NCI-H446 (cell line): ENCODE data around the gene CYP2A7.
"Not testable (repeated sequence)": the region's sequence is repeated elsewhere in the genome, so short reads cannot be mapped to it uniquely, and the experiment has no call there.

Experiments used
- DNase-seq, 2 experiments: peaks; one replicate each; lab custom pipeline; 2025; lab: John Stamatoyannopoulos, UW

The CYP2A7 gene, protein sequence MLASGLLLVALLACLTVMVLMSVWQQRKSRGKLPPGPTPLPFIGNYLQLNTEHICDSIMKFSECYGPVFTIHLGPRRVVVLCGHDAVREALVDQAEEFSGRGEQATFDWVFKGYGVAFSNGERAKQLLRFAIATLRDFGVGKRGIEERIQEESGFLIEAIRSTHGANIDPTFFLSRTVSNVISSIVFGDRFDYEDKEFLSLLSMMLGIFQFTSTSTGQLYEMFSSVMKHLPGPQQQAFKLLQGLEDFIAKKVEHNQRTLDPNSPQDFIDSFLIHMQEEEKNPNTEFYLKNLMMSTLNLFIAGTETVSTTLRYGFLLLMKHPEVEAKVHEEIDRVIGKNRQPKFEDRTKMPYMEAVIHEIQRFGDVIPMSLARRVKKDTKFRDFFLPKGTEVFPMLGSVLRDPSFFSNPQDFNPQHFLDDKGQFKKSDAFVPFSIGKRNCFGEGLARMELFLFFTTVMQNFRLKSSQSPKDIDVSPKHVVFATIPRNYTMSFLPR

DNA sequence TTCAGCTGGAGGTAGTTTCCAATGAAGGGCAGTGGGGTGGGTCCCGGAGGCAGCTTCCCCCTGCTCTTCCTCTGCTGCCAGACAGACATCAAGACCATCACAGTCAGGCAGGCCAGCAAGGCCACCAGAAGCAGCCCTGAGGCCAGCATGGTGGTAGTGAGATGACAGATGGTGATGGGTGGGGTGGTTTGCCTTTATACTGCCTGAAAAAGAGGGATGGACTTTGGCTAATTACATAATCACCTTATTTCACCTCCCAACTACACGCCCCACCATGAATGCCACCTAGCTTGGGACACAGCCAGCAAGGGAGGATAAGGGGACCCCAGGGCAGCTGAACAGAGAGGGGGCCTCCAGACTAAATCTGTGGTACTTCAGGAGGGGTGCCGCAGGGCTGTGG is at the start of gene CYP2A7:
TSS of gene CYP2A7 (minus strand) at position 170 of the 400 bp plus-strand sequence. CDS start at position 149, 21 bp downstream.
- DNase-seq: not testable (repeated sequence)

DNA sequence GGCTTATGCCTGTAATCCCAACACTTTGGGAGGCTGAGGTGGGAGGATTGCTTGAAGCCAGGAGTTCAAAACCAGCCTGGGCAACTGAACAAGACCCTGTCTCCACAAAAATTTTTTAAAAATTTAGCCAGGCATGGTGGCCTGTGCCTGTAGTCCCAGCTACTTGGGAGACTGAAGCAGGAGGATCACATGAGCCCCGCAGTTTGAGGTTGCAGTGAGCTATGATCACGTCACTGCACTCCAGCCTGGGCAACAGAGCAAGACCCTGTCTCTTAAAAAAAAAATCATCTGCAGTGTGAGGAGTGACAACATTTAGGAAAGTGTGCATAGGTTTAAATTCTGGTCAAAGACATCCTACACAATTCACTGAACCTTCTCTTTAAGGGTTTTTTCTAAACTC is 48.8 kb upstream of the CYP2A7 start:
- not testable (repeated sequence) for DNase-seq

DNA sequence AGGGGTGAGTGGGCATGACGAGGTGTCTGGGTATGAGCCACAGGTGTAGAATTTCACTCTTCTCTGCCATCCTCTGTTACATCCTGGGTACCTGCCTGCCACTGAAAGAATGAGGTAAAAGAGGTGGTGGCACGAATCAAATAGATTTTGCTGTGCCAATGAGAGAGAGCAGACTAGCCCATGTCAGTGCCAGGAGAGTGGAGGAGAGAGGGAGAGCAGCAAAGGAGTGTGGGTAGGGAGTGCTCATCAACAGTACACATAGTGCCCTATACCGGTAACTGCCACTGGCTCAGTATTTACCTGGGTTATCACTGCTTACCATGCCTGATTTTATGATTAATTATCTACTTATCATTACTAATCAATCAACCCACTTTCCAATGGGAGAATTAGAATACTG is 47.9 kb upstream of the CYP2A7 start:
- DNase-seq: not testable (repeated sequence)

DNA sequence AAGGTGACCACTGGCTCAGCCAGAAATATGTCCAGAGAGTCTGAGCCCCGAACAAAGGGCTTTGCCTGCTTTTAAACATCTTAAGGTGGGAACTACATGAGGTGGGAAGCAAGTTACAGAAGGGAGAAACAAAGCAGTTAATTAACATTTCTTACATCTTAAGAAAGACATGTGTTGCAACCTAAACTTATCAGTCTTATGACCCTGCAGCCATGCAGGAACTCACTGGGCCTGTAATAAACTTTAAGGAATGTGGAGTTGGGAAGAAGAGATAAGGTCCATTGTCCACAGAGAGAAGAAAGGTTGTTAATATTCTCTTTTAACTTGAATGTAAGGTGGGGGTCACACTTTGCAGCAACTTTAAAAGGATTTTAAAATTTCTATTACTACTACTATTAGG is 46.8 kb upstream of the CYP2A7 start:
- no peak for DNase-seq

DNA sequence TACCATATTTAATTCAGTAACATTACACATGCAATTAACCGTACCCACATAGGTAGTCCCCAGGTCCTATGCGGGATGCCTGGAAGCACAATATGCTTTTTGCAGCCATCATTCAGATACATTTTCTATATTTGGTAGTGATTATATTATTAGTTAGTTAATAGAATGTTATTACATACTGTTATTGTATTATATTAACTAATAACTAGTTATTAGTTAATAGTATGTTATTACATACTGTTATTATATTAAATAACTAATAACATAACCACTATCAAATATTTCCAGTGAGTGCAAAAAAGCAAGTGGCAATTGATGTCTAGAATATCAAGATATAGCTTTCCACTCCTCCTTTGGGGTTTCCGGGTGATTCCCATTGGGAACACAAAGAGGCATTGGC is 45.5 kb upstream of the CYP2A7 start:
- no peak for DNase-seq

DNA sequence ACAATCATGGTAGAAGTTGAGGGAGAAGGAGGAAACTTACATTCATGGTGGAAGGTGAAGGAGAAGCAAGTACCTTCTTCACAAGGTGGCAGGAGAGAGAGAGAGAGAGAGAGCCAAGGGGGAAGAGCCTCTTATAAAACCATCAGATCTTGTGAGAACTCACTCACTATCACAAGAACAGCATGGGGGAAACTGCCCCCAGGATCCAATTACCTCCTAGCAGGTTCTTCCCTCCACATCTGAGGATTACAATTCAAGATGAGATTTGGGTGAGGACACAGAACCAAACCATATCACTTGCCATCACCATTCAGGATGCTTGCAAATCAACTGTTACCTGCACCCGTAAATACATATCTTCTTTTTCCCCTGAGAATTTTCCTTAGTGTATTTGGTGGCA is 44.2 kb upstream of the CYP2A7 start:
- not testable (repeated sequence) for DNase-seq

DNA sequence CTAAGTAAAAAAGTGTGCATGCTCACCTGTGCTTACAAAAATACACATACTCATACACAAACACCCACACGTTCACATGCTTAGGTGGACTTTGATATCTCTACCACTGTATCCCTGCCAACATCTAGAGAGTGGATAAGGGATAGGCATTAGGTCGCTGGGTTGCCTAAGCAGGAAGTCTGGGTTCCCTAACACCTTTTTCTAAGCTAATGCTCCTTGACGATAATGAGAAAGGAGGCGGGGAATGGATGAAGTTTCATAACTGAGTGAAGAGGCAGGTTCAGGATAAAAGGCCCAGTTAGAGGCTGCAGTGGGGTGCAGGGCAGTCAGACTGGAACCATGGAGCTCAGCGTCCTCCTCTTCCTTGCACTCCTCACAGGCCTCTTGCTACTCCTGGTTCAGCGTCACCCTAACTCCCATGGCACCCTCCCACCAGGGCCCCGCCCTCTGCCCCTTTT is 41.9 kb upstream of the CYP2A7 start:
- no peak for DNase-seq

DNA sequence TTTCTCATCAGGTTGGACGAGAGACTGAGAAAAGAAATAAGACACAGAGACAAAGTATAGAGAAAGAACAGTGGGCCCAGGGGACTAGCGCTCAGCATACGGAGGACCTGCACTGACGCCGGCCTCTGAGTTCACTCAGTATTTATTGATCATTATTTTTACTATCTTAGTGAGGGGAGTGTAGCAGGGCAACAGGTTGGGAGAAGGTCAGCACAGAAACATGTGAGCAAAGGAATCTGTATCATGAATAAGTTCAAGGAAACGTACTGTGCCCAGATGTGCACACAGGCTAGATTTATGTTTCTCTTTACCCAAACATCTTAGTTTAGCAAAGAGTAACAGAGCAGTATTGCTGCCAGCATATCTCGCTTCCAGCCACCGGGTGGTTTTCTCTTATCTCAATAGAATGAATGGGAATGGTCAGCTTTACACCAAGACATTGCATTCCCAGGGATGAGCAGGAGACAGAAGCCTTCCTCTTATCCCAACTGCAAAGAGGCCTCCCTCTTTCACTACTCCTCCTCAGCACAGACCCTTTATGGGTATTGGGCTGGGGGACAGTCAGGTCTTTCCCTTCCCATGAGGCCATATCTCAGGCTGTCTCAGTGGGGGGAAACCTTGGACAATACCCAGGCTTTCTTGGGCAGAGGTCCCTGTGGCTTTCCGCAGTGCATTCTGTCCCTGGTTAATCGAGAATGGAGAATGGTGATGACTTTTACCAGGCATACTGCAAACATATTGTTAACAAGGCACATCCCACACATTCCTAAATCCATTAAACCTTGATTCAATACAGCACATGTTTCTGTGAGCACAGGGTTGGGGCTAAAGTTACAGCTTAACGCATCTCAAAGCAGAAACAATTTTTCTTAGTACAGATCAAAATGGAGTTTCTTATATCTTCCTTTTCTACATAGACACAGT is 40.5 kb upstream of the CYP2A7 start:
- DNase-seq: not testable (repeated sequence)

DNA sequence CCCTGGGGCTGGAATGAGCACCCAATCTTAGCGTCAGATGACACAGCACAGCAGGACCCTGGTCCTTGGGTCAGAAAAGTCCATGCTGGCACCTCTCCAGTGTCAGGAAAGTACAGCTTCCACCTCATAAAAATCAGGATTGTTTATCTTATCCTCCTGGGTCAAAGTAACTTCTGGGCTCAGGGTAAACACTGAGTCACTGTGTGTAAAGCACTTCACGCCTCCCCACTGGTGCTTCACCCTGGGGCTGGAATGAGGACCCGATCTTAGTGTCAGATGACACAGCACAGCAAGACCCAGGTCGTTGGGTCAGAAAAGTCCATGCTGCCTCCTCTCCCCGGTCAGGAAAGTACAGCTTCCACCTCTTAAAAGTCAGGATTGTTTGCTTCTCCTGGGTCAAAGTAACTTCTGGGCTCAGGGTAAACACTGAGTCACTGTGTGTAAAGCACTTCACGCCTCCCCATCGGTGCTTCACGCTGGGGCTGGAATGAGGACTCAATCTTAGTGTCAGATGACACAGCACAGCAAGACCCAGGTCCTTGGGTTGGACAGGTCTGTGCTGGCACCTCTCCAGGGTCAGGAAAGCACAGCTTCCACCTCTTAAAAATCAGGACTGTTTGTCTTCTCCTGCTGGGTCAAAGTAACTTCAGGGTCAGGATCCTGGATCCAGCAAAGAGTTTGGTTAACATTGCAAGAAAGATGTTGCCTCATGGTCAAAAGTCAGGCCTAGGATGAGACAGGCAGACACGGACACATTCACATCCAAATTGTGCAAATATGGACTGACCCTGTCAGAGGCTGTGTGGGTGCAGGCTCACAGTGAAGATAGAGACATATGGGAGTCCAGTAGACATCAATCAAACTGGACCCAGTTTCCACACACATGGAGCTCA is 39.2 kb upstream of the CYP2A7 start:
- no peak for DNase-seq

DNA sequence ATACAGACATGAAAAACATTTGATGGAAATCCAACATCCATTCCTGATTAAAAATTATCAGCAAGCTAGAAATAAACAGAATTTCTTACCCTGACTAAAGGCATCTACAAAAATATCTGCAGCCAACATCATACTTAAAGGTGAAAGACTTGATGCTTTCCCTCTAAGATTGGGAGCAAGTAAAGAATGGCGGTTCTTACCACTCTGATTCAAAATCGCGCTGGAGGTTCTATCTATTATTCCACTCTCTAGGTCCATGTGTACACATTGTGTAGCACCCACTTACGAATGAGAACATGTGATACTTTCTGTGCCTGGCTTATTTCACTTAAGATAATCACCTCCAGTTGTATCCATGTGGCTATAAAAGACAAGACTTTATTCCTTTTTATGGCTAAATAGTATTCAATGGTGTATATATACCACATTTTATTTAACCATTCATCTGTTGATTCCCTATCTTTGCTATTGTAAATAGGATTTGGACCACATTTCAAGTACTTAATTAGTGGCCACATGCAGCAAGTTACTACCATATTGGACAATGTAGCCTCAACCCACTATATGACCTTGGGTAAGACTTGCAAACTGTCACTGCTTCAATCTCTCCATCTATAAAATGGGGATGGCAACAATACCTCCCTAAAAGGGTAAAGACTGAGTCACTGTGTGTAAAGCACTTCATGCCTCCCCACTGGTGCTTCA is 38.4 kb upstream of the CYP2A7 start:
- no peak for DNase-seq

DNA sequence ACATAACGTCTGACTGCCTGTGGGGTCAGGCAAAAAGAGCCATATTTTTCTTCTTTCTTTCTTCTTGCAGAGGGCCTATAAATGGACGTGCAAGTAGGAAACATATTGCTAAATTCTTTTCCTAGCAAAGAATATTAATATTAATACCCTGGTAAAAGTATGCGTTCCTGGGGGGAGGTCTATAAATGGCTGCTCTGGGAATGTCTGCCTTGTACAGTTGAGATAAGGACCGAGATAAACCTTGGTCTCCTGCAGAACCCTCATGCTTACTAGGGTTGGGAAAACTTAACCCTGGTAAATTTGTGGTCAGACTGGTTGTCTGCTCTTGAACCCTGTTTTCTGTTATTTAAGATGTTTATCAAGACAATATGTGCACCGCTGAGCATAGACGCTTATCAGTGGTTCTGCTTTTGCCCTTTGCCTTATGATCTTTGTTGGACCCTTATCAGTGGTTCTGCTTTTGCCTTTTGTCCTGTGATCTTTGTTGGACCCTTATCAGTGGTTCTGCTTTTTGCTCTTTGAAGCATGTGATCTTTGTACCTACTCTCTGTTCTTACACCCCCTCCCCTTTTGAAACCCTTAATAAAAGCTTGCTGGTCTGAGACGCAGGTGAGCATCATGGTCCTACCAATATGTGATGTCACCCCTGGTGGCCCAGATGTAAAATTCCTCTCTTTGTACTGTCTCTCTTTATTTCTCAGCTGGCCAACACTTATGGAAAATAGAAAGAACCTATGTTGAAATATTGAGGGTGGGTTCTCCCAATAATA is 37.7 kb upstream of the CYP2A7 start:
- not testable (repeated sequence) for DNase-seq

DNA sequence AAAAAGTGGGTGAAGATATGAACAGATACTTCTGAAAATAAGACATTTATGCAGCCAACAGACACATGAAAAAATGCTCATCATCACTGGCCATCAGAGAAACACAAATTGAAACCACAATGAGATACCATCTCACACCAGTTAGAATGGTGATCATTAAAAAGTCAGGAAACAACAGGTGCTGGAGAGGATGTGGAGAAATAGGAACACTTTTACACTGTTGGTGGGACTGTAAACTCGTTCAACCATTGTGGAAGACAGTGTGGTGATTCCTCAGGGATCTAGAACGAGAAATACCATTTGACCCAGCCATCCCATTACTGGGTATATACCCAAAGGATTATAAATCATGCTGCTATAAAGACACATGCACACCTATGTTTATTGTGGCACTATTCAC is 36.3 kb upstream of the CYP2A7 start:
- DNase-seq: not testable (repeated sequence)

DNA sequence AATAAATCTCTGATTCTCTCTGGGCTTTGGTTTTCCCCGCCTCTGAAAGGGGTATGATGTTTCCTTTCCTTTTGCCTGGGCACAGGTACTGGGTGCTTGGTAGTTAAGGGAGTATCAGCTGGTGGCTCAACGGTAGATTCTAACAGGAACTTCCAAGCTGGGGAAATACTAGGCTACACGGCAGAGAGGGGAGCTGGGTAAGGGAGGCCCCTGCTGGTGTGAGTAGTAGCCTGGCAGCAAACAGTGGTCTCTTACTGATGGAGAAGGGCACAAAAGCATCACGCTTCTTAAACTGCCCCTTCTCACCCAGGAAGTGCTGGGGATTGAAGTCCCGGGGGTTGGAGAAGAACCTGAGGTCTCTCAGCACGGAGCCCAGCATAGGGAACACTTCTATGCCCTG is 26.9 kb upstream of the CYP2A7 start:
- peak in 1 of 2 experiments; percentile 16 for DNase-seq

DNA sequence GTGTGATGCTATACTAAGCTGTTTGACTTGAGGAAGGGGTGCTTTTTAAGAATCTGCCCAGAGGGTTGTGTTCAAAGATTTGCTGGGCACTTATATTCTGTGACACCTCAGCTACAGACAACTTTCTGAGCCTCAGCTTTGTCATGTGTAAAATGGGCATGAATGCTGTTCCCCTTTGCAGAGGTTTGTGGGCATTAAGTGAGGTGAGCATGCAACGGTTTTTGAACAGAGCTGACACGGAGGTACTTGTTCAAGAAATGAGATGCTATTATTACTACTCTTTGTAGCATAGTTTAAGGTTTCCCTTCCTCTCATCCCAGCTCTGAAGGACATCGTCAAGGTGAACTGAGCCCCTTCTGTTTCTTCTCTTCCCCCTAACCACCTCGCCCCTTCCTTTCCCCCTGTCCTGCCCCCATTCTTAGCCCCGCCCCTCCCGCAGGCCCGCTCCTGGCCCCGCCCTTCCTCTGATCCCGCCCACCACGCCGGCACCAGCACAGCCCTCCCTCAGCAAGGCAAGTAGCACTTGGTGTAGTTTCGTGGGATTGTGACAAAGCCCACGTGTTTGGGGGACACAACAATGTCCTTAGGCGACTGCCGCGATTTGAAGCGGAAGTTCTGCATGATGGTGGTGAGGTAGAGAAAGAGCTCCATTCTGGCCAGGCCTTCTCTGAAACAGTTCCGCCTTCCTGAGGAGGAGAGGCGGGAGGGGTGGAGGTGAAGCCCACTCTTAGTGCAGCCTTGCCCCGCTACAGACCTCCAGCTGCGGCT is 26.1 kb upstream of the CYP2A7 start:
- DNase-seq: no peak

DNA sequence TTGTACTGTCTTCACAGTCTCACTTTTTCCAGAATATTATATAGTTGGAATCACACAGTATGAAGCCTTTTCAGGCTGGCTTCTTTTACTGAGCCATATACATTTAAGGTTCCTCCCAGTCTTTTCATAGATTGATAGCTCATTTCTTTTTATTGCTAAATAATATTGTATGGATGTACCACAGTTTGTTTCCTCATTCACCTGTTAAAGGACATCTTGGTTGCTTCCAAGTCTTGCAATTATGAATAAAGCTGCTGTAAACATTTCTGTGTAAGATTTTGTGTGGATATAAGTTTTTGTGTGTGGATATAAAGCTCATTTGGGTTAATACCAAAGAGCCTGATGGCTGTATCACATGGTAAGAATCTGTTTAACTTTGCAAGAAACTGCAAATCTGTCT is 24.5 kb upstream of the CYP2A7 start:
- DNase-seq: no peak

DNA sequence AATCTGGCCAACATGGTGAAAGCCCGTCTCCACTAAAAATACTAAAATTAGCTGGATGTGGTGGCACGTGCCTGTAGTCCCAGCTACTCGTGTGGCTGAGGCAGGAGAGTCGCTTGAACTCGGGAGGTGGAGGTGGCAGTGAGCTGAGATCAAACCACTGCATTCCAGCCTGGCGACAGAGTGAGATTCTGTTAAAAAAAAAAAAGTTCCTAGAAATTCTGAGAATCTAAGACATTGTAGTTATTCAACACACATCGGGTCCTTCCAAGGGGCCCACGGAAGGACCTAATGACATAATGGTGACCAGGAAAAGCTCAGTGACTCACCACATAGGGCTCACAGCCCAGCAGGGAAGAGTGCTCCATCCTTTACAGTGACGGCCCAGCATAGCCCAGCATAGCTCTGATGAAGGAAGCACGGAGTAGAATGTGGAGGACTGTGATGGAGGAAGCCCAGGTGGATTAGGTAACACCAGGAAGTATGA is 22.7 kb upstream of the CYP2A7 start:
- DNase-seq: not testable (repeated sequence)

DNA sequence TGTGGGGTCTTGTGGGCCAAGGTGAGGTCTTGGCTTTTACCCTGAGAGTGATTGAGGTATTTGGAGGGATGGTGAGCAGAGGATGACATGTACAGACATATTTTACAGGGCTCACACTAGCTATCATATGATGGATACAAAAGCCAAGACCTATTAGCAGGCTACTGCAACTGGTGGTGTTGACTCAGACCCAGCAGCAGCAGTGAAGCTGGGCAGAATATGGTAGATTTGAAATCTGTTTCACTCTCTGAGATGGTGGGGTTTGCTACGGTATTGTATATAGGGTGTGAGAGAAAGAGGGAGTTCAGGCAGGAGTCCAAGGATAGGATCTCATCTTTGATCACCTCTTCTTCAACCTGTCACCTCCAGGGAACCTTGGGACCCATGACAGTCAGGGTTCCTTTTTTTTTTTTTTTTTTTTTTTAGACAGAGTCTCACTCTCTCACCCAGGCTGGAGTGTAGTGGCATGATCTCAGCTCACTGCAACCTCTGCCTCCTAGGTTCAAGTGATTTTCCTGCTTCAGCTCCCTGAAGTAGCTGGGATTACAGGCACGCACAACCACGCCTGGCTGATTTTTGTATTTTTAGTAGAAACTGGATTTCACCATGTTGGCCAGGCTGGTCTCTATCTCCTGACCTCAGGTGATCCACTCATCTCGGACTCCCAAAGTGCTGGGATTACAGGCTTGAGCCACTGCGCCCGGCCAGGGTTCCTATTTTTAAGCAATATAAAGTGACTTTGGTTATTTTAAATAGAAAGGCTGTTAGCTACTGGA is 20.1 kb upstream of the CYP2A7 start:
- DNase-seq: not testable (repeated sequence)

DNA sequence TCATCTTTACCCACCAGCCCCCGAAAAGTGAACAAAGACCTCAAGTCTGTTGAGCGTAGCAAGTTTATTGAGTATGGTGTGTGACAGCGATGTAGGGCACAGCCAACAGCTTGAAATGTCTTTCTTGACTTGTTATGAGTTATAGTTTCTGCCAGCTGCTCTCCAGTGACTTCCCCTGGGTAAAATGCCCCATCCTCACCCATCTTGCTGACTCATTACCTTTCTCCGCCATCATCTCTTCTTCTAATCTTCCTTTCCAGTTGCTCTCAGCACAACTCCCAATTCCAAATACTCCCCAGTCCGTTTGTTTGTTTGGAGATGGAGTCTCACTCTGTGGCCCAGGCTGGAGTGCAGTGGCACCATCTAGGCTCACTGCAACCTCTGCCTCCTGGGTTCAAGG is 18.5 kb upstream of the CYP2A7 start:
- DNase-seq: not testable (repeated sequence)
